Measurements from ENCODE around the gene FHIT. TPM values are rescaled to one million over a fixed set of nuclear protein-coding genes. Genes with fewer than 3 reads are reported as not detected.

Gene FHIT
- polyA plus RNA-seq, 3 donors, result 3.1 to 3.9 (median 3.3) TPM

GRCh38 chr3:60269377-60269776 lies 981.9 kb downstream of the FHIT start:
- 76 to 93% (median 81%) methylated on average over 1 of the region's 1 CpG for WGBS, 3 donors
- H3K27ac ChIP-seq (ENCODE audit: low read depth, low read length), result no peak overlapping the region

GRCh38 chr3:60268123-60268522 lies 983.1 kb downstream of the FHIT start:
- no peak overlapping the region for H3K27ac ChIP-seq (ENCODE audit: low read depth, low read length)
- WGBS, 3 donors, result 27 to 36% (median 34%) methylated on average over 2 of the region's 2 CpGs

GRCh38 chr3:60266444-60266843 lies 984.8 kb downstream of the FHIT start:
- no peak overlapping the region for H3K27ac ChIP-seq (ENCODE audit: low read depth, low read length)
- 96 to 98% (median 97%) methylated on average over 2 of the region's 2 CpGs for WGBS, 3 donors

- no peak overlapping the region for H3K27ac ChIP-seq (ENCODE audit: low read depth, low read length)
These were observed 988.1 kb downstream of the FHIT start for GRCh38 chr3:60263191-60263590.

GRCh38 chr3:60262546-60262945 lies 988.7 kb downstream of the FHIT start:
- 26 to 75% (median 42%) methylated on average over 2 of the region's 2 CpGs for WGBS, 3 donors
- no peak overlapping the region for H3K27ac ChIP-seq (ENCODE audit: low read depth, low read length)

GRCh38 chr3:60260546-60260945 lies 990.7 kb downstream of the FHIT start:
- 54 to 70% (median 61%) methylated on average over 5 of the region's 5 CpGs for WGBS, 3 donors
- H3K27ac ChIP-seq (ENCODE audit: low read depth, low read length), result no peak overlapping the region

- 42 to 60% (median 58%) methylated on average over 3 of the region's 3 CpGs for WGBS, 3 donors
- H3K27ac ChIP-seq (ENCODE audit: low read depth, low read length), result no peak overlapping the region
These were observed 1000.4 kb downstream of the FHIT start for GRCh38 chr3:60250810-60251209.

GRCh38 chr3:60250206-60250605 lies 1001.0 kb downstream of the FHIT start:
- 71 to 80% (median 77%) methylated on average over 2 of the region's 2 CpGs for WGBS, 3 donors
- H3K27ac ChIP-seq (ENCODE audit: low read depth, low read length), result no peak overlapping the region

- 87 to 91% (median 90%) methylated on average over 4 of the region's 4 CpGs for WGBS, 3 donors
- H3K27ac ChIP-seq (ENCODE audit: low read depth, low read length), result no peak overlapping the region
These were observed 1004.9 kb downstream of the FHIT start for GRCh38 chr3:60246361-60246760.

GRCh38 chr3:60243456-60243855 lies 1007.8 kb downstream of the FHIT start:
- WGBS, 3 donors, result 56 to 69% (median 61%) methylated on average over 5 of the region's 5 CpGs
- no peak overlapping the region for H3K27ac ChIP-seq (ENCODE audit: low read depth, low read length)

- H3K27ac ChIP-seq (ENCODE audit: low read depth, low read length), result no peak overlapping the region
- 51 to 64% (median 57%) methylated on average over 3 of the region's 3 CpGs for WGBS, 3 donors
These were observed 1010.8 kb downstream of the FHIT start for GRCh38 chr3:60240492-60240891.

- no peak overlapping the region for H3K27ac ChIP-seq (ENCODE audit: low read depth, low read length)
- 65 to 82% (median 75%) methylated on average over 2 of the region's 2 CpGs for WGBS, 3 donors
These were observed 1012.7 kb downstream of the FHIT start for GRCh38 chr3:60238550-60238949.

GRCh38 chr3:60229502-60229901 lies 1021.8 kb downstream of the FHIT start:
- H3K27ac ChIP-seq (ENCODE audit: low read depth, low read length), result no peak overlapping the region
- 98 to 99% (median 98%) methylated on average over 2 of the region's 2 CpGs for WGBS, 3 donors

- WGBS, 3 donors, result 78 to 81% (median 79%) methylated on average over 4 of the region's 4 CpGs
These were observed 1022.4 kb downstream of the FHIT start for GRCh38 chr3:60228823-60229222.

GRCh38 chr3:60226912-60227311 lies 1024.3 kb downstream of the FHIT start:
- 48 to 79% (median 75%) methylated on average over 2 of the region's 2 CpGs for WGBS, 3 donors
- H3K27ac ChIP-seq (ENCODE audit: low read depth, low read length), result no peak overlapping the region

More at GRCh38 chr3:60228823-60229222, 1022.4 kb downstream of the FHIT start:
- no peak overlapping the region for H3K27ac ChIP-seq (ENCODE audit: low read depth, low read length)

GRCh38 chr3:60225848-60226247 lies 1025.4 kb downstream of the FHIT start:
- WGBS, 3 donors, result 91 to 97% (median 92%) methylated on average over 3 of the region's 3 CpGs
- H3K27ac ChIP-seq (ENCODE audit: low read depth, low read length), result no peak overlapping the region

GRCh38 chr3:60220768-60221167 lies 1030.5 kb downstream of the FHIT start:
- no peak overlapping the region for H3K27ac ChIP-seq (ENCODE audit: low read depth, low read length)
- 88 to 96% (median 93%) methylated on average over 4 of the region's 4 CpGs for WGBS, 3 donors

- H3K27ac ChIP-seq (ENCODE audit: low read depth, low read length), result no peak overlapping the region
- 82 to 91% (median 91%) methylated on average over 2 of the region's 2 CpGs for WGBS, 3 donors
These were observed 1031.8 kb downstream of the FHIT start for GRCh38 chr3:60219501-60219900.

- WGBS, 3 donors, result 75 to 98% (median 85%) methylated on average over 3 of the region's 3 CpGs
- no peak overlapping the region for H3K27ac ChIP-seq (ENCODE audit: low read depth, low read length)
These were observed 1033.9 kb downstream of the FHIT start for GRCh38 chr3:60217156-60217911.

GRCh38 chr3:60216462-60217075 lies 1034.7 kb downstream of the FHIT start:
- WGBS, 3 donors, result 79 to 85% (median 81%) methylated on average over 2 of the region's 2 CpGs
- no peak overlapping the region for H3K27ac ChIP-seq (ENCODE audit: low read depth, low read length)
